ENCODE data around the gene LRPAP1. TPM values are rescaled to one million over a fixed set of nuclear protein-coding genes. Genes with fewer than 3 reads are reported as not detected.
"Not testable (repeated sequence)": the region's sequence is repeated elsewhere in the genome, so short reads cannot be mapped to it uniquely, and the experiment has no call there.

Gene LRPAP1
- total RNA-seq, 1 donor from 2014 or later: 195 TPM

GRCh38 chr4:3514806-3515501 lies 17.3 kb downstream of the LRPAP1 start:
- ATAC-seq: no peak
- H3K4me3 ChIP-seq: no peak overlapping the region
- peaks cover 85% of the 10 kb centered on the region for H3K36me3 ChIP-seq
- no peak overlapping the region for H3K27ac ChIP-seq
- no peaks in the 10 kb centered on the region for H3K9me3 ChIP-seq
- no peak for TF ChIP-seq CTCF (IDR thresholded peaks at IDR 0.05)
- H3K27me3 ChIP-seq: no peaks in the 10 kb centered on the region
- no peaks in the 10 kb centered on the region for H3K4me1 ChIP-seq
- DNase-seq: no peak
- intact Hi-C loops (cut with DNase I): no loop called here

- no peak for TF ChIP-seq CTCF (IDR thresholded peaks at IDR 0.05)
- DNase-seq: no peak
- H3K36me3 ChIP-seq: peaks cover 80% of the 10 kb centered on the region
- no peak overlapping the region for H3K27ac ChIP-seq
- H3K4me1 ChIP-seq: no peaks in the 10 kb centered on the region
- ATAC-seq: no peak
- no peaks in the 10 kb centered on the region for H3K27me3 ChIP-seq
- no peaks in the 10 kb centered on the region for H3K9me3 ChIP-seq
- no peak overlapping the region for H3K4me3 ChIP-seq
- intact Hi-C loops (cut with DNase I): no loop called here
These were observed 17.9 kb downstream of the LRPAP1 start for GRCh38 chr4:3514221-3514780.

GRCh38 chr4:3513807-3514206 lies 18.4 kb downstream of the LRPAP1 start:
- H3K27ac ChIP-seq: no peak overlapping the region
- no peak for TF ChIP-seq CTCF (IDR thresholded peaks at IDR 0.05)
- intact Hi-C loops (cut with DNase I): no loop called here
- no peak for ATAC-seq
- no peak for DNase-seq
- H3K27me3 ChIP-seq: no peaks in the 10 kb centered on the region
- no peaks in the 10 kb centered on the region for H3K9me3 ChIP-seq
- no peaks in the 10 kb centered on the region for H3K4me1 ChIP-seq
- H3K4me3 ChIP-seq: no peak overlapping the region
- H3K36me3 ChIP-seq: peaks cover 78% of the 10 kb centered on the region

- Histone ChIP-seq H3K4me1 (no peaks in the 10 kb centered on the region), H3K9me3 (no peaks in the 10 kb centered on the region), H3K36me3 (peaks cover 79% of the 10 kb centered on the region), H3K27me3 (no peaks in the 10 kb centered on the region), H3K27ac (no peak overlapping the region), H3K4me3 (no peak overlapping the region)
- DNase-seq (no peak), ATAC-seq (no peak)
- TF ChIP-seq CTCF (IDR thresholded peaks at IDR 0.05): no peak
- intact Hi-C loops (cut with DNase I): no loop called here
These were observed 19.5 kb downstream of the LRPAP1 start for GRCh38 chr4:3512719-3513118.

- H3K36me3 ChIP-seq: peaks cover 79% of the 10 kb centered on the region
- TF ChIP-seq CTCF (IDR thresholded peaks at IDR 0.05): no peak
- no peak overlapping the region for H3K27ac ChIP-seq
- no peaks in the 10 kb centered on the region for H3K27me3 ChIP-seq
- no peak for DNase-seq
- H3K4me1 ChIP-seq: no peaks in the 10 kb centered on the region
- intact Hi-C loops (cut with DNase I): no loop called here
- H3K4me3 ChIP-seq: no peak overlapping the region
- ATAC-seq: no peak
- H3K9me3 ChIP-seq: no peaks in the 10 kb centered on the region
These were observed 19.9 kb downstream of the LRPAP1 start for GRCh38 chr4:3512279-3512678.

GRCh38 chr4:3511601-3512000 lies 20.6 kb downstream of the LRPAP1 start:
- intact Hi-C loops (cut with DNase I); ATAC-seq; H3K9me3 ChIP-seq; H3K27ac ChIP-seq; H3K4me3 ChIP-seq; H3K27me3 ChIP-seq; DNase-seq; H3K4me1 ChIP-seq: not testable (repeated sequence)
- H3K36me3 ChIP-seq: peaks cover 79% of the 10 kb centered on the region
